BLaER1 treated with 17β-estradiol and CSF1 and Interleukin-3, amounts not matched to agents 10 nM and 100 nM (cell line): ENCODE measurements around the gene IL4R.
A peak's percentile ranks its signal among the peaks of the same experiment; 100 is the strongest.

Experiments
- H3K27ac ChIP-seq, 11 experiments: shearing (Covaris generic); formaldehyde crosslinking; 2 replicates each; pipeline ENCODE4 v1.8.1; 2022
- H3K27me3 ChIP-seq, 11 experiments: shearing (Covaris generic); formaldehyde crosslinking; 2 replicates each; pipeline ENCODE4 v1.8.1; 2022
- H3K36me3 ChIP-seq, 11 experiments: shearing (Covaris generic); formaldehyde crosslinking; 2 replicates each; pipeline ENCODE4 v1.8.1; 2022
- H3K4me1 ChIP-seq, 10 experiments: shearing (Covaris generic); formaldehyde crosslinking; 2 replicates each; pipeline ENCODE4 v1.8.1; 2022
- H3K4me2 ChIP-seq, 11 experiments: shearing (Covaris generic); formaldehyde crosslinking; 2 replicates each; pipeline ENCODE4 v1.8.1; 2022
- H3K4me3 ChIP-seq, 10 experiments: shearing (Covaris generic); formaldehyde crosslinking; 2 replicates each; pipeline ENCODE4 v1.8.1; 2022
- H3K9ac ChIP-seq, 11 experiments: shearing (Covaris generic); formaldehyde crosslinking; 2 replicates each; pipeline ENCODE4 v1.8.1; 2022
- H3K9me3 ChIP-seq, 11 experiments: shearing (Covaris generic); formaldehyde crosslinking; replicated peaks in 1 of 11; 2 replicates each; pipeline ENCODE4 v1.8.1; 2022
- H4K20me1 ChIP-seq, 11 experiments: shearing (Covaris generic); formaldehyde crosslinking; 2 replicates each; pipeline ENCODE4 v1.8.1; 2022
- Cebpa-rat ChIP-seq, 11 experiments: shearing (Covaris generic); IDR thresholded peaks; 2 replicates each; pipeline ENCODE4 v1.8.1; 2022

Gene IL4R

DNA sequence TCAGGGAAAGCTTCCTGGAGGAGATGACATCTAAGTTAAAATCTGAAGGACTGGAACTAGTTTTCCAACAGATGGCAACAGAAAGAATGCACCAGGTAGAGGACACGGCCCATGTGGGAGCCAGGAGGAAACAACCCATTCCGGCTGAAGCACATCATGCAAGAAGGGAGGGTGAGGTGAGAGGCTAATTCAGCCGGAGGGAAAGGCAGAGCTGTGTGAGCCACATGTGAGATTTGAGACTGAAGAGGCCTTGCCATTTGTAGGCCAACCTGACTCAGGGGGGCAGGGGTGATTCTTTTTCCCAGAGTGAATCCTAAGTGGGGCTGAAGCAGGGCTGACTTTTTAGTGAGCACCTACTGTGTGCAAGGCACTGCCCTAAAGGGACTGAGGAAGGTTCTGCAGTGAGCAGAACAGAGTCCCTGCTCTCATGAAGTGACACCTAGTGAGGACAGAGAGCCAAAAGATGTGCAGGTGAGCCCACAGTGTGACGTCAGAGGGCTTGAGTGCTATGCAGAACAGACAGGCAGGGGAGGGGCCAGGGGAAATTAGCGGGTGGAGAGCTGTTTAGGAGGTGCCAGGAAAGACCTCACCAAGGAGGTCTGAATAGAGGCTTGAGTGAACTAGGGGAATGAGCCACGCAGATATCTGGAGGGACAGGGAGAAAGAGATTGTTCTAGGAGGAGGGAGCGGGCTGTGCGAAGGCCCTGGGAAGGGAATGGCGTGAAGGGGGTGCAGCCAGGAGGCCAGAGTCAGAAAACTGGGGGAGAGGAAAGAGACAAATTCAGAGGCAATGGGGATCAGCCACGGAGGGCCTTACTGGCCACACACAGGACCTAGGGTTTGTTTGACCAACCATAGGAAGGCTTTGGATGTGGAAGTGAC, 68.4 kb downstream of the IL4R start:
- H3K4me1 ChIP-seq: peaks cover 22 to 93% (median 49%) of the 10 kb centered on the region in 10 experiments
- peaks cover 4 to 36% (median 29%) of the 10 kb centered on the region in 11 experiments; a peak in 20 of 22 replicates for H3K9me3 ChIP-seq
- no peaks in the 10 kb centered on the region for H3K36me3 ChIP-seq
- H3K9ac ChIP-seq: peak overlapping the region in 2 of 11 experiments; percentile 56 to 75; a peak in 2 of 22 replicates
- no peak for TF ChIP-seq Cebpa-rat (IDR thresholded peaks at IDR 0.05)
- H4K20me1 ChIP-seq: no peaks in the 10 kb centered on the region
- peak overlapping the region in 5 of 11 experiments; percentile 73 to 93 (median 79); a peak in 8 of 22 replicates for H3K4me2 ChIP-seq
- peak overlapping the region in 4 of 11 experiments; percentile 77 to 84 (median 82); a peak in 7 of 22 replicates for H3K27ac ChIP-seq
- H3K4me3 ChIP-seq: no peak overlapping the region
- H3K27me3 ChIP-seq: no peaks in the 10 kb centered on the region

DNA sequence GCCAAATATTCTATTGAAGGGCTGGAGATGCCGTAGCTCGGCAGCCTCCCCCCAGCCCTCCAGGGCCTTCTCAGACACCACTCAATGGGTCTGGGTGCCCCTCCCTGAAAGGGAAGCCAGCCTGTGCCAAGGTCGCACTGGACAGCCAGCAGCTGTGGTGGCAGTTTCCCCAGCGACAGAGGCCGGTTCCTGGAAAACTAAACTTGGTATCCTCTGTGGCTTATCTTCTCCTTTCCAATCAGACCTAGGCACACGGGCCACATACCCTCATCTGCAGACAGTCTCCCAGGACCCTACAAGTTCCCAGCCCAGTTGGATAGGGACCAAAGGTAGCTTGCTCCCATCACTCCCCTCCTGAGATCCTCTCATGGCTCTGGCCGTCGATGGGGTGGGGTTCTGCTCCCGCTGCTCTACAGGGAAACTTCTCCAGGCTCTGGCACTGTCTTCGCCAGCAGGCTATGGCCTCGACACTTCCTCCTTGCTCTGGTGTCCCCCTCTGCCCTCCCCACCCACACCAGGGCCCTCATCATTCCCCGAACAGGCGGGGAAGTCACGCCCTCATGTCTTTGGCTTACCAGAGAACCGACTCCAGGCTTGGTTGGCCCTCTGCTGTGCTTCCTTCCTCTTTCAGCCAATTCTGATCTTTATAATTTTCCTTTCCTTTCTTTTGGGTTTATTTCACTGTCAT, 69.9 kb downstream of the IL4R start:
- no peaks in the 10 kb centered on the region for H3K27me3 ChIP-seq
- H3K4me2 ChIP-seq: peak overlapping the region in 9 of 11 experiments; percentile 8 to 93 (median 73); a peak in 14 of 22 replicates
- H3K9ac ChIP-seq: peak overlapping the region in 6 of 11 experiments; percentile 17 to 75 (median 58); a peak in 10 of 22 replicates
- TF ChIP-seq Cebpa-rat (IDR thresholded peaks at IDR 0.05): no peak
- peaks cover 7 to 90% (median 34%) of the 10 kb centered on the region in 10 experiments for H3K4me1 ChIP-seq
- peak overlapping the region in 4 of 10 experiments; percentile 24 to 41 (median 25); a peak in 6 of 20 replicates for H3K4me3 ChIP-seq
- H3K36me3 ChIP-seq: no peaks in the 10 kb centered on the region
- H3K9me3 ChIP-seq: peaks cover 10 to 42% (median 37%) of the 10 kb centered on the region in 11 experiments; a peak in 21 of 22 replicates
- peak overlapping the region in 7 of 11 experiments; percentile 28 to 84 (median 77); a peak in 13 of 22 replicates for H3K27ac ChIP-seq
- no peaks in the 10 kb centered on the region for H4K20me1 ChIP-seq

- peak overlapping the region in 2 of 10 experiments; percentile 2 to 25; a peak in 2 of 20 replicates for H3K4me3 ChIP-seq
- H3K4me1 ChIP-seq: peaks cover 0 to 90% (median 27%) of the 10 kb centered on the region in 10 experiments; a peak in 14 of 20 replicates
- H3K27me3 ChIP-seq: no peaks in the 10 kb centered on the region
- TF ChIP-seq Cebpa-rat (IDR thresholded peaks at IDR 0.05): no peak
- H3K9ac ChIP-seq: peak overlapping the region in 6 of 11 experiments; percentile 10 to 75 (median 57); a peak in 8 of 22 replicates
- peak overlapping the region in 6 of 11 experiments; percentile 44 to 93 (median 78); a peak in 11 of 22 replicates for H3K4me2 ChIP-seq
- H3K27ac ChIP-seq: peak overlapping the region in 7 of 11 experiments; percentile 16 to 84 (median 77); a peak in 13 of 22 replicates
- H4K20me1 ChIP-seq: no peaks in the 10 kb centered on the region
- no peaks in the 10 kb centered on the region for H3K36me3 ChIP-seq
- peaks cover 16 to 49% (median 44%) of the 10 kb centered on the region in 11 experiments for H3K9me3 ChIP-seq
Observed at GRCh38 chr16:27384425-27384824, 70.7 kb downstream of the IL4R start.

DNA sequence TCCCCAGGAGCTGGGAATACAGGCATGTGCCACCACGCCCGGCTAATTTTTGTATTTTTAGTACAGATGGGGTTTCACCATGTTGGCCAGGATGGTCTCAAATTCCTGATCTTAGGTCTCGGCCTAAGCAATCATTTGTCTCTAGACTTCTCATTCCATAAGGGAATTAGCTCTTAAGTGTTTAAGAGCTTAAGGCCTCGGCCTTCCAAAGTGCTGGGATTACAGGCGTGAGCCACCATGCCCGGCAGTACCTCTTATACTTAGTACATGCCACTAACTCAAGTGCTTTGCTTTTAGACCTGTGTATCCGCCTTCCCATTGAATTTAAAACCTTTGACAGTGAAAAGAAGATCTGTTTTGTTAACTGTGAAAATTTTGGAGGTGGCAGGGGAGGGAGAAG, 71.6 kb downstream of the IL4R start:
- Histone ChIP-seq H3K36me3 (no peaks in the 10 kb centered on the region), H4K20me1 (no peaks in the 10 kb centered on the region), H3K9ac (peak overlapping the region in 2 of 11 experiments; percentile 56 to 58; a peak in 1 of 22 replicates), H3K27ac (peak overlapping the region in 4 of 11 experiments; percentile 77 to 84 (median 82); a peak in 7 of 22 replicates), H3K4me2 (peak overlapping the region in 4 of 11 experiments; percentile 73 to 93 (median 84); a peak in 7 of 22 replicates), H3K4me1 (peaks cover 0 to 91% (median 25%) of the 10 kb centered on the region in 10 experiments; a peak in 14 of 20 replicates), H3K4me3 (no peak overlapping the region), H3K27me3 (no peaks in the 10 kb centered on the region), H3K9me3 (peaks cover 20 to 57% (median 50%) of the 10 kb centered on the region in 11 experiments)
- no peak for TF ChIP-seq Cebpa-rat (IDR thresholded peaks at IDR 0.05)

- Histone ChIP-seq H3K27me3 (no peaks in the 10 kb centered on the region), H4K20me1 (no peaks in the 10 kb centered on the region), H3K9ac (no peak overlapping the region), H3K36me3 (no peaks in the 10 kb centered on the region), H3K4me2 (peak overlapping the region in 1 of 11 experiments; percentile 93; a peak in 2 of 22 replicates), H3K4me3 (no peak overlapping the region), H3K4me1 (peaks cover 0 to 95% (median 25%) of the 10 kb centered on the region in 10 experiments; a peak in 14 of 20 replicates), H3K27ac (peak overlapping the region in 1 of 11 experiments; percentile 83; a peak in 1 of 22 replicates), H3K9me3 (peaks cover 24 to 68% (median 59%) of the 10 kb centered on the region in 11 experiments)
- no peak for TF ChIP-seq Cebpa-rat (IDR thresholded peaks at IDR 0.05)
Observed at GRCh38 chr16:27386674-27387073, 72.9 kb downstream of the IL4R start.

DNA sequence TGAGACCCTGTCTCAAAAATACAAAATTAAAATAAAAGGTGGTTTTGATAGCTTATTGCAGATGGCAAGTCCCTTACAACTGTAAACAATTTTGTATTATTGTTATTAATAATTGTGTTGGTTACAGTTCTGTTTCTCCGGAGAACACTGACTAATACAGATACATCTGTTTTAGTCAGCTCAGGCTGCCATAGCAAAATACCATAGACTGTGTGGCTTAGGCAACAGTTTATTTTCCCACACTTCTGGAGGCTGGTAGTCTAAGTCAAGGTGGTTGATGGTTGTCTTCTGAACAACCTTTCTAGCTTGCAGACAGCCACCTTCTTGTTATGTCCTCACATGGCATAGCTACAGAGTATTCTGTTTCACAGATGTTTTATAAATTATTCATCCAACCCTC, 74.0 kb downstream of the IL4R start:
- peak overlapping the region in 2 of 11 experiments; percentile 53 to 77; a peak in 3 of 22 replicates for H3K4me2 ChIP-seq
- H3K9me3 ChIP-seq: peaks cover 35 to 78% (median 69%) of the 10 kb centered on the region in 11 experiments
- H3K27me3 ChIP-seq: no peaks in the 10 kb centered on the region

DNA sequence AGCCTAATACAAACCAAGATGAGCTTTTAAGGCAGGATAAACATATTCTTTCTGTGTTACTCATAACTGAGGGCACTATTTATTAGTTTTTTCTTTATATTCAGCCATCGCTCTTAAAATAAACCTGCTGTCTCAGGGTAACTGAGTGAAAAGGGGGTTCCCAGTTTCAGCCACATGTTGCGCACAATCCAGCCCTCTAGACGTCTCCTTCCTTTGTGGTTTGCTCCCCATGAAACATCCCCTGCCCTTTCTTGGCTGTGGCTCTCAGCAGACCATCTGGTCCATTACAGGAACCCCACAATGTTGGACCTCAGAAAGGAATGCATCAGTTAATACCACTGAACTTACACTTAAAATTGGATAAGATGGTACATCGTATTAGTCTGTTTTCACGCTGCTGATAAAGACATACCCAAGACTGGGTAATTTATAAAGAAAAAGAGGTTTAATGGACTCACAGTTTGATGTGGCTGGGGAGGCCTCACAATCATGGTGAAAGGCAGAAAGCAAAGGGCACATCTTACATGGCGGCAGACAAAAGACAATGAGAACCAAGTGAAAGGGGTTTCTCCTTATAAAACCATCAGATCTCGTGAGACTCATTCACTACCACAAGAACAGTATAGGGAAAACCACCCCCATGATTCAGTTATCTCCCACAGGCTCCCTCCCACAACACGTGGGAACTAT, 75.6 kb downstream of the IL4R start:
- Histone ChIP-seq H3K27ac (peak overlapping the region in 4 of 11 experiments; percentile 49 to 80 (median 73); a peak in 8 of 22 replicates), H4K20me1 (no peaks in the 10 kb centered on the region), H3K27me3 (no peaks in the 10 kb centered on the region), H3K4me1 (peaks cover 0 to 72% (median 7%) of the 10 kb centered on the region in 10 experiments; a peak in 12 of 20 replicates), H3K9ac (peak overlapping the region in 2 of 11 experiments; percentile 15 to 63; a peak in 3 of 22 replicates), H3K4me3 (no peak overlapping the region; a peak in 2 of 20 replicates), H3K36me3 (no peaks in the 10 kb centered on the region), H3K9me3 (peaks cover 52 to 82% (median 75%) of the 10 kb centered on the region in 11 experiments), H3K4me2 (peak overlapping the region in 3 of 11 experiments; percentile 43 to 77 (median 53); a peak in 5 of 22 replicates)
- TF ChIP-seq Cebpa-rat (IDR thresholded peaks at IDR 0.05): no peak

More for the DNA sequence above, 74.0 kb downstream of the IL4R start:
- Histone ChIP-seq H3K36me3 (no peaks in the 10 kb centered on the region), H3K4me1 (peaks cover 0 to 85% (median 23%) of the 10 kb centered on the region in 10 experiments; a peak in 14 of 20 replicates), H3K27ac (peak overlapping the region in 1 of 11 experiments; percentile 12; a peak in 2 of 22 replicates), H3K4me3 (no peak overlapping the region), H3K9ac (no peak overlapping the region), H4K20me1 (no peaks in the 10 kb centered on the region)
- TF ChIP-seq Cebpa-rat (IDR thresholded peaks at IDR 0.05): no peak
